HG02798 (cell line): ENCODE results near the gene PHF2.
A peak's percentile ranks its signal among the peaks of the same experiment; 100 is the strongest.

ENCODE experiments used
- ATAC-seq: cut with Tn5 transposase; IDR thresholded peaks from one replicate; pipeline ENCODE4 v1.9.1; 2021; ENCODE audit warnings: mild to moderate bottlenecking; ENCODE audit not compliant: unreplicated experiment, poor library complexity

Gene PHF2

DNA sequence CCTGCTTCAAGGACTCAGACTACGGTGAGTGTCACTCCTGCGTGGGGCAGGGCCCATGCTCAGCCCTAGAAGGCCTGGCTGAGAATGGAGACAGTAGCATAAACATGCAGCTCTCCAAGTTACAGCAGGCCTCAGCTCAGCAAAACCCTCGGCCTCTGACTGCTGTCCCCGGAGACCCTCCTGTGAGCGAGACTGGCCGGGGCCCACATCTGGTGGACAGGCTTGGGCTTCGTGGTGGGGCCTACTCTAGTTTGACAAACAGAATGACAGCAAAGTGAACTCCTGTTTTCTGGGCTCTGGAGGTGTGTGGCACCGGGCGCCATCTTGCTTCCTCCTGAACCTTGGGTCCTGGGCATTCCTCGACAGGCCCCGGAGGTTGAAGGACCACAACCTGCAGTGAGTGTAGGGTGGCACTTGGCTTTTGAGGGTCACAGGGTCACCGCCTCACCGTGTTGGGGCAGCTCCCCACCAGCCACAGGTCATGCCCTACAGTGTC lies 97.5 kb downstream of the PHF2 start:
- ATAC-seq: no peak

DNA sequence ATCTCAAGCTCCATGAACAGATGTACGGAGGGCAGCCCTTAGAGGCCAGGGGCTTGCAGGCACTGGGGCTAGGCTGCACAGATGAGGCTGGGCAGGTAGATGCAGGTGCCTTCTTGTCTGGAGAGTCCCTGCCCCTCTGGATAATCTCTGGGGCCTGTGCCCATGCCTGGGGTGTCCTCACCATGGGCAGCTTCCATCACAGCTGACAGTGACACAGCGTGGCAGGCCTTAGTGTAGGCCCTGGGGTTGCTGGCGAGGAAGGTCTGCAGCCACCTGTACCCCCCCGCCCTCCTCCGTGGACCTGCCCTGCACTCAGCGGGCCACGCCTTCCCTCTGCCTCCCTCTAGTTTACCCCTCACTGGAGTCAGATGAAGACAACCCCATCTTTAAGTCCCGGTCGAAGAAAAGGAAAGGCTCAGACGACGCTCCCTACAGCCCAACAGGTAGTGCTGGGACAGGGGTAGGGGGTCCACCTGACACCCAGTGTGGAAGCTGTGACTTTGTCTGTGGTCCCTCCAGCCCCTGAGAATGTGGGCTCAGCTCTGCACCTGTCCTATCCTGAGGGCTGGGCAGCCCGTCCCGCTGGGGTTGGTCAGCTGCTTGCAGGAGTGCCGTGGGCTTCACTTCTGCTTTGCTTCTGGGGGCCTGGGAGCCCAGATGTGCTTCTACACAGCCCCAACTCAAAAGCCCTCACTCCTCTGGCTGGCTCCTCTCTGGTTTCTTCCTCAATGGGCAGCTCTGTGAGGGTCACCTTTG lies 98.4 kb downstream of the PHF2 start:
- ATAC-seq: no peak

DNA sequence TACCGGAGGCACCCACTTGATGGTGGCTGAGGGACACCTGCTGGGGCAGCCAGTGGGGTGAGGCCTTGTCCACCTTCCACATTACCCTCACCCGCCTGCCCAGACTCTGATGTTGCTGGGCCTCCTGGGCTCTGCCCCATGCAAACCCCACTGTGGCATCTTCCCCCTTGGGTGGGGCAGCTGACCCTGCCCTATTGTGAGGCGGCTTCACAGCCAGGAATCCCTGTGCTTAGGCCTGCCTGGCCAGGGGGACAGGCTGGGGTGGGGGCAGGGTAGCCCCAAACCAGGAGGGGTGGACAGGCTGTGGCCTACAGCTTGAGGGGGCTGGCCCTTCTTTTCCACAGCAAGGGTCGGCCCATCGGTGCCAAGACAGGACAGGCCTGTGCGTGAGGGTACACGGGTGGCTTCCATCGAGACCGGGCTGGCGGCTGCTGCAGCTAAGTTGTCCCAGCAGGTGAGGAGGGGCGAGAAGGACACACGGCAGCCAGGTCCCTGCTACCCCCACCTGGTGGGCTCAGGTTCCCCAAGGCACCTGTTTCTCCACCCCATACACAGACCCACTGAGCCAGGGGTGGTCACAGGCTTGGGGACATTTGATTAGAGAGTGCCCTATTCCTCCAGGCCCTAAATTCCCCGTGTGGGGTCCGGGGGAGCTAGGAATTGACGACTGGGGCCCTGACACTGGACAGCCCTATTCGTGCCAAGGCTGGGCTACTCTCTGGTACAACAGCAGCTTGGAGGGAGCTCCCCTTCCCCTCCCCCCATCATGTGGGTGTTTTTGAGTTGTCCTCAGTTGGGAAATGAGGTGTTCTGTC lies 99.2 kb downstream of the PHF2 start:
- no peak for ATAC-seq

DNA sequence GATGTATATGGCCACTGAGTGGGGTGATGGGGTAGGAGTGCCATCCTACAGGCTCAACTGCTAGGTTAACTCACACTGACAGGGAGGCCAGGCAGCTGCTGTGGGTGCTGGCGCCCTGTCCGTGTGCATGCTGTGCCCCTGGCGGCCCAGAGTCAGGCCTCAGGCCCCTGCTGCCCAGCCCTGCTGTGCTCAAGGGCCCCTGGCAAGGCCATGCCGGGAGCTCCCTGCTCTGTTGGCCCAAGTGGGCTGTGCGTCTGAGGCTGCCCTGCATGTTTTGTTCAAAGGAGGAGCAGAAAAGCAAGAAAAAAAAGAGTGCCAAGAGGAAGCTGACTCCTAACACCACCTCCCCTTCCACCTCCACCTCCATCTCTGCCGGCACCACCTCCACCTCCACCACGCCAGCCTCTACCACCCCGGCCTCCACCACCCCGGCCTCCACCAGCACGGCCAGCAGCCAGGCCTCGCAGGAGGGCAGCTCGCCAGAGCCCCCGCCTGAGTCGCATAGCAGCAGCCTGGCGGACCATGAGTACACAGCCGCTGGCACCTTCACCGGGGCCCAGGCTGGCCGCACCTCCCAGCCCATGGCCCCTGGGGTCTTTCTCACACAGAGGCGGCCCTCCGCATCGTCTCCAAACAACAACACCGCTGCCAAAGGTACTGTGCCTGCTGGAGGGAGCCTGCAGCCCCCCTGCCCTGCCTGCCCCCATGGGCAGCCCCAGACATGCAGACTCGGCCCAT lies 100.1 kb downstream of the PHF2 start:
- ATAC-seq: no peak

DNA sequence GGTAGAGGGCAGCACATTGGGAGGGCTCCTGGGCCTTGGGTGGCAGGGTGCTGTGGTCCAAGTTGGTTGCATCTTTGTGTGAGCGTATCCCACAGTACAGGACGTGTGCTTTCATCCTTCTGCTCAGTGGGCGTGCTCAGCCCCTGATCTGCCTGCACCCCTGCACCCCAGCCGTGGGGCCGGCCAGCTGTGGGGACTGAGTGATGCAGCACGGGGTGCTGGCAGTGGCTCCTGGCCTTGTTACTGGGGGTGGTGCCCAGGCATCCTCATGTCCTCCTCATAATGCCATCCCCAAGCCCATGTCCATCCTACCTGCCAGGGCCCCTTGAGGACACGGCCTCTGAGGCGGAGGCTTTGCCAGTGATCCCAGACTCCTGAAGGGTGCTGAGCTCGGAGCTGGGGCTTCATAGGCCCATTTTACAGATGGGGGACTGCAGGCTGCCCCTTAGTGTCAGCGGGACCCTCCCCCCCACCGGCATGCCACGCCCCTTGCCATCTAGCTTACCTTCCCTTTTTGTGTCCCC lies 100.7 kb downstream of the PHF2 start:
- ATAC-seq: no peak

DNA sequence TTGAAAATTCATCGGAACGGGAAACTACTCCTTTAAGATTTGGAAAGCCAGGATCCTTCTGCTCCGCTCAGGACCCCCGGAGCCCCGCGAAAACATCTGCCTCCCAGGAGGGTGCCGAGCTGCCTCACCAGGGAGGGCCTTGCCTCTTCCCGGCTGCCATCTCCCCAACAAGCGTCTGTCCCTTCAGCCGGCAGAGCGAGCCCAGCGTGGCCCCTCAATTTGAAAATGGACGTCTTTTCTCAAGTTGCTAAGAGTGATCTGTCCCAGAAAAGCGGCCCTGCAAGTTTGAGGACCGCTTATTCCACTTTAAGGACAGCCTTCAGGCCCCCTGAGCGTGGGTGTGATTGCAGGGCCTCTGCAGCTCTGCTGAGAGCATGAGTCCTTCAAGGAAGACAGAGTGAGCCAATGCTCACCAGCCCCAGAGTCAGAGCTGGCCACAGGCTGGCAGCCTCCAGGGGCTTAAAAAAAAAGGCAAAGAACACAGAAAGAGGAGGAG lies 101.3 kb downstream of the PHF2 start:
- no peak for ATAC-seq

DNA sequence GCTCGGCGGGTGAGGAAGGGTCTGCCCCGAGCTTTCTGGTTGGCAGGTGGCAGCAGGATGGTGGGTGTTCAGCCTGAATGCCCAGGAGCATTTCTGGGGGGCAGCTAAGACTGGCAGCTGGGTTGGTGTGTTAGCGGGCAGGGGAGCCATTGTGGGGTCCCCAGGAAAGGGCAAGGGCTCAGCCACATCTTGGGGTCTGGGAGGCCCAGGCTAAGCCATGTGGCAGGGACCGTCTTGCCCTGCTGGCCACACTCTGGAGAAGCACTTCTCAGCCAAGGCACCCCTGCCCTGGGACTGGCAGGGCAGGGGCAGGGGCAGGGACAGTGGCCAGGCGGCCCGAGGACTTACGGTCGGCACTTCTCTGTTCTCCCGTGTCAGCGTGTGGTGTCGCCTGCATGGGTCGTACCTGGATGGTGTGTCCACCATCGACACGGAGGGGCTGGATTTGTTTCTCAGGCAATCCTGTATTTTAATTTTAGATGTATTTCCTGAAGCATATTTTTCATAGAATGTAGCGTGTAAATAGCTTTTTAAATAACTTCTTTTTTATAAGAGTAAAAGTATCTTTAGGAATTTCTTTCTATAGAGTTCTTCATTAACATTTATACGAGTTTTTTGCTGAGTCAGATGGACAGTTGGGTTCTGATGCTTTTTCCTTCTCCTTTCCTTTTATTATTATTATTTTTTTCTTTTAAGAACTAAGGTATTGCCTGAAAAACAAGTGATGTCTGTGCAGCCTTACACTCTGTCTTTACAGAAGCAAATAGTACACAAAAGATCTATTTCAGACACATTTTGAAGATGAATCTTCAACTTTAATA lies 102.0 kb downstream of the PHF2 start:
- ATAC-seq: no peak

DNA sequence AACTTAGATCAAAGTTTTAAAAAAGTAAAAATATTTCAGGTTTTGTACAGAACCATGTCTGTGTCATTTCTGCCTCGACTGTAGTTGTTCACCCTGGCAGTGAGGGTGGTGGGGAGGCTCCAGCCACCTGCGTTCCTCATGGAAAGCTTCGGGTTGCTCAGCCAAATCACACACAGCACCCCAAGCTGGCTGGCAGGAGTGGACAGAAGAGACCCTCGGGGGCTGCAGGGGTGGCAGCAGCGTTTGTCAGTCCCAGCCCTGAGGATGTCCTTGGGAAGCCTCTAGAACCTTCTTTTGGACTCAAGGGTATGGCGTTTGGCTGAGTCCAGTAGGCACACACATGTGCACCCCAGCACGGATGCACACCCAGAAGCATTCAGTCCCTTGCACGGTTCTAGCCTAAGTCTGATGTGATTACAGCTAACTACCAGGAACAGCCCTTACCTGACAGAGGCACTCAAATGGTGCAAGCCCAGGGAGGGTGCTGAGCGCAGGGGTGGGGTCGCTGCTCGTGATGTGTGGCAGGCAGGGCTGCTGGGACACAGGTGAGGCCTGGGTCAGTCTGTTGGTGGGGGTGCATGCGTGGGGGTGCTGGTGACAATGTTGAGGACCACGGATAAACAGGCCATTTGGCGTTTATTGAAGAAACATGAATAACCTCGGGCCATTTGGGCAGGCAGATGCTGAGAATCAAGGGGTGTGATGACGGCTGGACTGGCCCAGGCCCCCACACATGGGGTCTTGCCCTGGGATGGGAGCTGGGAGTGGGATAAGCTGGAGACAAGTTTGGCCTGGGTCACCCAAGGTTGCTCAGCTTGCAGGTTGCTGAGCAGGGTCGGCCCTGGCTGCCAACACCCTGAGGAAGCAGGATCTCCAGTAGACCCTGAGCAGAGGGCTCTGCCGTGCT lies 103.4 kb downstream of the PHF2 start:
- no peak for ATAC-seq

DNA sequence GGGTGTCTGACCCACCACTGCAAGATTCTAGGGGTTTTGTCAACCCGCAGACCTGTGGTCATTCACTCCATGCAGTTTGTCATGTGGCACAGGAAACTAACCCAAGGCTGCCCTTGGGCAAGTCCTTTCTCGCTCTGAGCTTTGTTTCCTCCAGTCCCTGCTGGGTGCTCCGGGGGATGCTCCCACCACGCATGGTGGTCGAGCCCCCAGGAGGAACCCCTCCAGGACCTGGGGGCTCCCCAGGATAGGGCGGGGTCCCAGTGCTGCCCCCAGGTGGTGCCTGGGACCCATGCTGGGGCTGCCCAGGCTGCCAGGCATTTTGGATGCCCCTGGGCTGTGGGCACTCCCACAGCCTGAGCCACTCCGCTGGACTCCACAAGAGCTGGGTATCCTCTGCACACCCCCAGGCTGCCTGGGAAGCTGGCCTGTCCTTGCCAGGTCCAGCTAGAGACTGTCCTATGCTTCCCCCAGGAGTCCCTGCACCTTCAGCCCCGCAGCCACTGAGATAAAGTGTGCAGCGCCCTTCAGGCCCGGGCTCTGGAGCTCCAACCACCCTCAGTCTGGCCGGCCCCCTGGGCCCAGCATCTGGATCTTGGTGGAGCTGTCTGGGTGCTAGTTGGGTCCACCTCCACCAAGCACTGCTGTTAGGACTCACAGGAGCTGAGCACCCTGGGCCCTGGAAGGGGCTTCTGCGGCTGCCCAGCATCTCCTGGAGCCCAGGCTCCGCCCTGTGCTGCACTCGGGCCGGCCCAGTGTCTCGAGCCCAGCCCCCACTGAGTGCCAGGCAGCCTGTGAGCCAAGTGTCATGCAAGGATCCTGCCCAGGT lies 104.3 kb downstream of the PHF2 start:
- ATAC-seq: no peak

DNA sequence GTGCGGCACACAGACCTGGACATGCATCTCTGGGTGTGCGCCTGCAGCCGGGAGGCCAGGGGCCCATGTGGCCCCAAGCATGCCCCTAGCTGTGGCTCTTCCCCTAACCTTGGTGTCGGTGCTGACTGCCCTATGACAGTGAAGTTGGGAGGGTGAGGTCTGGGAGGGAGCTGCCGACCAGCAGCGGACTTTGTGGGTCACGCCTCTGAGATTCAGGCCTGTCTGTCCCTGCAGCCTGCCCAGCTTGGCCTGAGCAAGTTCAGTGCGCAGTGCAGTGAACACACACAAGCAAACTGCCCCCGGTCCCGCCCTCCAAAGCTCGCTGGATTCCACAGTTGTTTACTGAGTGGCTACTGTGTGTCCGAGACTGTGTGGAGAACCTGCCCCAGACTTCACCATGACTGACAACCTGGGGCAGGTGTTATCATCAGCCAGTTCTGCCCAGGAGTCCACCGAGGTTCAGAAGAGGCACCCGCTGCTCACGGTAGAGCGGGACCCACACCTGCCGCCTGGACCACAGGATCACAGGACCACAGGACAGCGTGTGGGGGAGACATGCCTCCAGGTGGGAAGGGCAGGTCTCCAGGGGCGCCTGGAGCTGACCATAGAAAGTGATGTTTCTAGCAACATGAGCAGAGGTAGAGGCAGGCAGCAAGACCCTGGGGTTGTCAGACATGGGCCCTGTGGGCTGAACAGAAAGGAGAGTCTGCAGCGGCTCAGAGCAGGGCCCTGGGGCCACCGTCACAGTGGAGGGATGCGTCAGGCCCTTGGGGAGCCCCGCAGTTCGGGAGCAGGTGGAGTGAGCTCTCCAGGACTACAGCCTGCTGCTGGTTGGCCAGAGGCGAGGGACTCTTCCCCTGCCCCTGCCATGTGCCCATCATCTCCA lies 105.1 kb downstream of the PHF2 start:
- no peak for ATAC-seq

DNA sequence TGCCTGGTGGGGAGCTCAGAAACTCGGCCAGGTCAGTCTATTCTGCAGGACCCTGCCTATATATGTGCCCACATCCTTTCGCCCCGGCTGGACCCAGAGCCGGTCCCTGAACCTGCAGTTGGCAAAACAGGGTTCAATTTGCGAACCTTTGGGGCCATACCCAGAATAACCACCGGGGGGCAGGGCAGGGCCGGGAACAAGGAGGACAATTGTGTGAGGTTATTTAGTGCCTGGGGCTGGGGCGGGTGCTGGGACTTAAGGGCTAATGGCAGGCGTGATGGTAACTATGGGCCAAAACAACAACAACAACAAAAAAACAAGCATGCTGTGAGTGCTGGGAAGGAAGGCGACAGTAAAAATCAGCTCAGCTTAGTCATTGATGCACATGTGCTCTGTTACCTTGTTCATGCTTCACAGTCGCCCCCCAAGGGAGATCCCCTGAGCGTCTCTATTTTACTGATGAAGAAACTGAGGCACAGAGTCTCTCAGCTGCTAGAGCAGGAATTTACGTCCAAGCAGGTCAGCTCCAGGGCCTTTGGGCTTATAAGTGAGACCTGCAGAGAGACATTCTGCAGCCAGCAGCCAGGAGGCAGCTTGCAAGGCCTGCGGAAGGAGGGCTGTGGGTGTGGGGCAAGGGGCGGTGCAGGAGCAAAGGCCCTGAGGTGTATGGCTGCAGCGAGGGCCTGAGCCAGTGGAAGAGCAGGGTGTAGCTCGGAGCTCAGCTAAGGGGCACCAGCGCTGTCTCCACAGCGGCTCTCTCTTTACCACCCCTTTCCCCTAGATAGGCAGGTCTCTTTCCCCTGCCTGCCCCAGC lies 106.0 kb downstream of the PHF2 start:
- peak; percentile 60 for ATAC-seq

DNA sequence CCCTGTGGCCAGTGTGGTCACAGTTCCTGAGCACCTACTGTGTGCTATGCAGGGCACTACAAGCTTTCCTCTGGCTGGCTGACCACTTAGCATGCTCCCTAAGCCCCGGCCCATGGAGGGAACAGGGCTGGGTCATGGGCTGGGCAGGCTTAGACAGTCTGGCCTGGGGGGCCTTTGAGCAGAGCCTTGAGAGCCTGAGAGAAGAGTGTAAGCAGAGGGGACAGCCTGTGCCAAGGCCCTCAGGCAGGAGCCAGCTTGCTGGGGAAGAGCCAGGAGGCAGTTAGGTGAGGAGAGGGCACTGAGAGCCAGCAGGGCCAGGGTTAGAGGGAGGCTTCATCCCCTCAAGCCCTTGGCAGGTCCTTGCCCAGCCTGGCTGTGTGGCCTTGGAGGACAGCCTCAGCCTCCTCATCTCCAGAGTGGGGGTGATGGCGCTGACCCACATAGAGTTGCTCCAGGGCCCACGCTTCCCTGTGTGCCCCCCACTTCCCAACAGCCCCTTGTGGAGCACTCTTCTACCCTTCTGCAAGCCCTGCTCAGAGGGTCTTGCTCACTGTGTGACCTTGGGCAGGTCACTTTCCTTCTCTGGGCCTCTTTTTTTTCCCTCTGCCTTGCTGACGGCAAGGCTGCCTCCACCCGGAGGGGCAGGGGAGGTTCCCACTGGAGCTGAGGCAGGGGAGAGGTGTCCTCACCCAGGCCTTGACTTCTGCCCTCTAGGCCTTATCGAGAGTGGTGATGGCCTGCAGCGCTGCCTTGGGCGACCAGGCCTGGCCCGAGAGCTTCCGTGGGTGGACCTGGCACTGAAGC lies 107.1 kb downstream of the PHF2 start:
- ATAC-seq: no peak

DNA sequence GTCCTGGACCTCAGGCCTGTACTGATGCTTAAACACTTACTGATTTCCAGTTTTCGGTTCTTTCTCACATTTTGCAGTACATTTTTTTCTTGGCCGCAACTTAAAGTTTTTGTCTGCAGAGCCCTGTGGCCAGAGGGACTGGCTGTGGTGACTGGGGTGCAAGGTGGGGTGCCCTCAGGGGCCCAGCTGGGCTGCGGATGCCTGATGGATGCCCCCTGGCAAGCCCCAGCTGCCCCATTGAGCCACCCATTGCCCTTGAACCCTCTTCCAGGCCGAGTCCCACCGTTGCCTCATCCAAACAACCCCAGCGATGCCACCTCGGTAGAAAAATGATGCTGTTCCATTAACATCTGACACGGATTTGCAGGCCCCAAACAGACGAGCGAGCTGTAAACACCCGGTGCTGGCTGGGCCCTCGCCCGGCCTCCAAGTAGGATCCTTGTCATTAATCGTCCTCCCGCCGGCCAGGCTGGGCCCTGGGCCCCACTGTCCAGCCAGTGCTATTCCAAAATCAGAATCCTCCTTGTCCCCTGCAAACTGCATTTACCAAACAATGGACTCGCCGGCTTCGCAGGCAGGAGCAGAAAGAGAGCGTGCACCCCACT lies 107.9 kb downstream of the PHF2 start:
- no peak for ATAC-seq

DNA sequence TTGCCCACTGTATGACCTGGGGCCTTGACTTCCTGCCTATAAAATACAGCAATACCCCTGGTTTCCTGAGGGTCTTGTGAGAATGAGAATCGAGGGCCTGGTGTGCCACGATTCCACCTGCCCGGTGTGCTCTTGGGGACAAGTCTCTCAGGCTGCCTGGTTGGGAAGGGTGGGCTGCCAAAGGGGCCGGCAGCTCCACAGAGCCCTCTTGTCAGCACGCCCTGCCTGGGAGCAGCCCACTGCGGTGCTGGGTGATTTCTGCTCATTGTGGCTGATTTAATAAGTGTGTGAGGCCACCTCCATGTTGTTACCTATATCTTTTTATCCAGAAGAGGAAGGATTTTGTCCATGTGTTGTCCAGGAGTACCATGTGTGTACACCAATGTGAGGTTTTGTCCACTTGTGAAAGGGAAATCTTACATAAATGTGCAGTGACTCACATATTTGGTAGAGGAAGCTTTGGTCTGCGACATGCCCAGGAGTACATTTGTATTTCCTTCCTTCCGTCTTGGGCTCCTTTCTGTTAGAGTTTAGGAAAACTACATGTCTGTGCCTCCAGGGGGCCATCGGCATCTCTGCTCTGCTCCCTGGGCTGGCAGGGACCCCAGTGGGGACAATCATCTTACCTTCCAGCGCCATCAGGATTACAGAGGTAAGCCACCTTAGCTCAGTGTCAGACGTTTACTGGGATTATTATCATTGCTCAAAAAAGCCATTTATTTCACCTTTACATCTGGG lies 108.6 kb downstream of the PHF2 start:
- no peak for ATAC-seq
